Measurements from ENCODE around the gene PCCA. TPM values are rescaled to one million over a fixed set of nuclear protein-coding genes. Genes with fewer than 3 reads are reported as not detected.

PCCA gene
- total and polyA plus RNA-seq, 7 donors, result 18.0 to 45.6 (median 42.8) TPM

- no peaks in the 10 kb centered on the region for H3K36me3 ChIP-seq
- no peaks in the 10 kb centered on the region for H3K27me3 ChIP-seq
- no peak overlapping the region for H3K4me3 ChIP-seq
- no peak overlapping the region for H3K27ac ChIP-seq
- no peak for TF ChIP-seq POLR2AphosphoS5 (IDR thresholded peaks at IDR 0.05)
- TF ChIP-seq EP300 (IDR thresholded peaks at IDR 0.05), result no peak
- TF ChIP-seq POLR2A (IDR thresholded peaks at IDR 0.05), result no peak
- no peak for TF ChIP-seq CTCF (IDR thresholded peaks at IDR 0.05)
- no peaks in the 10 kb centered on the region for H3K9me3 ChIP-seq
- H3K4me1 ChIP-seq, result peaks cover 0 to 4% (median 0%) of the 10 kb centered on the region in 4 donors
- intact Hi-C loops (cut with DNase I), result no loop called here
- WGBS, 2 donors, result 77 to 92% methylated on average over 27 of the region's 27 CpGs
- no peak for DNase-seq
Observed at GRCh38 chr13:100520936-100521850, 432.3 kb downstream of the PCCA start.

- H3K4me1 ChIP-seq, result peaks cover 0 to 4% (median 0%) of the 10 kb centered on the region in 4 donors
- no peak for DNase-seq
- no peaks in the 10 kb centered on the region for H3K36me3 ChIP-seq
- 76 to 91% methylated on average over 19 of the region's 19 CpGs for WGBS, 2 donors
- TF ChIP-seq POLR2A (IDR thresholded peaks at IDR 0.05), result no peak
- TF ChIP-seq CTCF (IDR thresholded peaks at IDR 0.05), result no peak
- no peak for TF ChIP-seq POLR2AphosphoS5 (IDR thresholded peaks at IDR 0.05)
- TF ChIP-seq EP300 (IDR thresholded peaks at IDR 0.05), result no peak
- no peaks in the 10 kb centered on the region for H3K9me3 ChIP-seq
- no peak overlapping the region for H3K4me3 ChIP-seq
- no peaks in the 10 kb centered on the region for H3K27me3 ChIP-seq
- no peak overlapping the region for H3K27ac ChIP-seq
- intact Hi-C loops (cut with DNase I), result no loop called here
Observed at GRCh38 chr13:100521851-100522617, 433.1 kb downstream of the PCCA start.

- Histone ChIP-seq H3K4me3 (no peak overlapping the region), H3K4me1 (peaks cover 0 to 4% (median 0%) of the 10 kb centered on the region in 4 donors), H3K36me3 (no peaks in the 10 kb centered on the region), H3K27me3 (no peaks in the 10 kb centered on the region), H3K9me3 (no peaks in the 10 kb centered on the region), H3K27ac (no peak overlapping the region)
- no peak for TF ChIP-seq EP300 (IDR thresholded peaks at IDR 0.05)
- no peak for TF ChIP-seq CTCF (IDR thresholded peaks at IDR 0.05)
- no peak for TF ChIP-seq POLR2A (IDR thresholded peaks at IDR 0.05)
- no peak for TF ChIP-seq POLR2AphosphoS5 (IDR thresholded peaks at IDR 0.05)
- intact Hi-C loops (cut with DNase I), result no loop called here
- no peak for DNase-seq
- WGBS, 2 donors, result 95 to 96% methylated on average over 9 of the region's 9 CpGs
Observed at GRCh38 chr13:100522618-100523309, 433.9 kb downstream of the PCCA start.

GRCh38 chr13:100523411-100523810 is 434.5 kb downstream of the PCCA start:
- TF ChIP-seq POLR2A (IDR thresholded peaks at IDR 0.05), result no peak
- TF ChIP-seq CTCF (IDR thresholded peaks at IDR 0.05), result no peak
- TF ChIP-seq EP300 (IDR thresholded peaks at IDR 0.05), result no peak
- intact Hi-C loops (cut with DNase I), result no loop called here
- H3K4me3 ChIP-seq, result no peak overlapping the region

More at GRCh38 chr13:100523411-100523810, 434.5 kb downstream of the PCCA start:
- peaks cover 0 to 3% (median under 1%) of the 10 kb centered on the region in 4 donors for H3K36me3 ChIP-seq
- no peaks in the 10 kb centered on the region for H3K9me3 ChIP-seq
- no peak overlapping the region for H3K27ac ChIP-seq
- WGBS, 2 donors, result 94% methylated on average over 14 of the region's 14 CpGs
- DNase-seq, result no peak
- H3K27me3 ChIP-seq, result no peaks in the 10 kb centered on the region
- H3K4me1 ChIP-seq, result peaks cover 0 to 4% (median 0%) of the 10 kb centered on the region in 4 donors
